ENCODE results near the gene KPNA1. TPM values are rescaled to one million over a fixed set of nuclear protein-coding genes. Genes with fewer than 3 reads are reported as not detected.

The KPNA1 gene
- total and polyA plus RNA-seq, 8 donors, result 39.6 to 71.4 (median 45.0) TPM

- ATAC-seq, result no peak
- intact Hi-C loops (cut with DNase I), result no loop called here
- TF ChIP-seq CTCF (IDR thresholded peaks at IDR 0.05), result no peak
These were observed 104.1 kb downstream of the KPNA1 start for GRCh38 chr3:122410639-122411038.

GRCh38 chr3:122410111-122410510, 104.6 kb downstream of the KPNA1 start:
- intact Hi-C loops (cut with DNase I), result no loop called here
- no peak for DNase-seq
- Histone ChIP-seq H3K27ac (peak overlapping the region in 1 of 2 donors; percentile 86), H3K9me3 (no peaks in the 10 kb centered on the region), H3K4me1 (peaks cover 11 to 35% of the 10 kb centered on the region in 2 donors), H3K4me3 (no peak overlapping the region), H3K36me3 (peaks cover 0 to 40% of the 10 kb centered on the region in 2 donors), H3K27me3 (no peaks in the 10 kb centered on the region)
- TF ChIP-seq CTCF (IDR thresholded peaks at IDR 0.05), result no peak
- ATAC-seq, result no peak

More at GRCh38 chr3:122410639-122411038, 104.1 kb downstream of the KPNA1 start:
- DNase-seq, result no peak
- Histone ChIP-seq H3K9me3 (no peaks in the 10 kb centered on the region), H3K36me3 (peaks cover 0 to 37% of the 10 kb centered on the region in 2 donors), H3K4me1 (peaks cover 15 to 39% of the 10 kb centered on the region in 2 donors), H3K27ac (no peak overlapping the region), H3K27me3 (no peaks in the 10 kb centered on the region), H3K4me3 (no peak overlapping the region)

- H3K36me3 ChIP-seq, result peaks cover 0 to 40% of the 10 kb centered on the region in 2 donors
- H3K9me3 ChIP-seq, result no peaks in the 10 kb centered on the region
- H3K27me3 ChIP-seq, result no peaks in the 10 kb centered on the region
- no peak for TF ChIP-seq CTCF (IDR thresholded peaks at IDR 0.05)
- DNase-seq (no peak), ATAC-seq (peak; percentile 41)
- intact Hi-C loops (cut with DNase I), result no loop called here
- H3K4me3 ChIP-seq, result peak overlapping the region in 1 of 2 donors; percentile 7
- peaks cover 4 to 28% of the 10 kb centered on the region in 2 donors for H3K4me1 ChIP-seq
- H3K27ac ChIP-seq, result peak overlapping the region in 1 of 2 donors; percentile 86
These were observed 105.3 kb downstream of the KPNA1 start for GRCh38 chr3:122409446-122409845.

GRCh38 chr3:122407946-122408345, 106.8 kb downstream of the KPNA1 start:
- ATAC-seq, result no peak
- peaks cover 0 to 50% of the 10 kb centered on the region in 2 donors for H3K36me3 ChIP-seq
- H3K27me3 ChIP-seq, result no peaks in the 10 kb centered on the region

GRCh38 chr3:122406198-122406597, 108.5 kb downstream of the KPNA1 start:
- no peak for TF ChIP-seq CTCF (IDR thresholded peaks at IDR 0.05)
- intact Hi-C loops (cut with DNase I), result no loop called here
- peaks cover 0 to 54% of the 10 kb centered on the region in 2 donors for H3K36me3 ChIP-seq
- H3K9me3 ChIP-seq, result no peaks in the 10 kb centered on the region
- DNase-seq (no peak), ATAC-seq (no peak)
- H3K4me3 ChIP-seq, result no peak overlapping the region
- H3K27me3 ChIP-seq, result no peaks in the 10 kb centered on the region
- H3K27ac ChIP-seq, result no peak overlapping the region
- H3K4me1 ChIP-seq, result peaks cover 0 to 14% of the 10 kb centered on the region in 2 donors

More at GRCh38 chr3:122407946-122408345, 106.8 kb downstream of the KPNA1 start:
- Histone ChIP-seq H3K4me1 (peaks cover 0 to 21% of the 10 kb centered on the region in 2 donors), H3K4me3 (no peak overlapping the region), H3K9me3 (no peaks in the 10 kb centered on the region), H3K27ac (no peak overlapping the region)
- intact Hi-C loops (cut with DNase I), result no loop called here
- TF ChIP-seq CTCF (IDR thresholded peaks at IDR 0.05), result no peak
- DNase-seq, result no peak

Measured in left lung (tissue), 10 donors.